Mesothelial cell of epicardium (in vitro differentiated cells): Measurements from ENCODE around the gene KLF13. TPM values are rescaled to one million over a fixed set of nuclear protein-coding genes. Genes with fewer than 3 reads are reported as not detected.

Experiments used
- DNase-seq, 2 experiments: peaks; one replicate each; pipeline ENCODE4 v3.0.0; 2021; ENCODE audit warnings: low spot score in 2 of 2; ENCODE audit not compliant: unreplicated experiment in 2 of 2
- H3K27ac Mint-ChIP-seq: 2 replicates; pipeline ENCODE4 v1.8.0; 2021; ENCODE audit warnings: mixed read lengths
- H3K27me3 Mint-ChIP-seq: 2 replicates; pipeline ENCODE4 v1.8.0; 2021; ENCODE audit warnings: low read depth, mixed read lengths
- H3K36me3 Mint-ChIP-seq: 2 replicates; pipeline ENCODE4 v1.8.0; 2021; ENCODE audit warnings: mixed read lengths
- H3K4me1 Mint-ChIP-seq: 2 replicates; pipeline ENCODE4 v1.8.0; 2021; ENCODE audit warnings: mixed read lengths
- H3K4me3 Mint-ChIP-seq: 2 replicates; pipeline ENCODE4 v1.8.0; 2021; ENCODE audit warnings: mild to moderate bottlenecking, moderate library complexity, mixed read lengths
- H3K9me3 Mint-ChIP-seq: 2 replicates; pipeline ENCODE4 v1.8.0; 2021; ENCODE audit warnings: mixed read lengths
- total RNA-seq: library from RNA; stranded (reverse); gene quantifications from 3 replicates; pipeline ENCODE4 v1.2.1, GENCODE V29; 2021
- TF ChIP-seq, protein P1 (sequence below): fragments of 200-600 bp; sonication (generic); IDR thresholded peaks from one replicate; pipeline ENCODE4 v1.5.0; 2021; ENCODE audit warnings: antibody characterized with exemption; ENCODE audit not compliant: unreplicated experiment

Gene KLF13
- total RNA-seq, 1 donor from 2014 or later = 28.1 TPM

DNA sequence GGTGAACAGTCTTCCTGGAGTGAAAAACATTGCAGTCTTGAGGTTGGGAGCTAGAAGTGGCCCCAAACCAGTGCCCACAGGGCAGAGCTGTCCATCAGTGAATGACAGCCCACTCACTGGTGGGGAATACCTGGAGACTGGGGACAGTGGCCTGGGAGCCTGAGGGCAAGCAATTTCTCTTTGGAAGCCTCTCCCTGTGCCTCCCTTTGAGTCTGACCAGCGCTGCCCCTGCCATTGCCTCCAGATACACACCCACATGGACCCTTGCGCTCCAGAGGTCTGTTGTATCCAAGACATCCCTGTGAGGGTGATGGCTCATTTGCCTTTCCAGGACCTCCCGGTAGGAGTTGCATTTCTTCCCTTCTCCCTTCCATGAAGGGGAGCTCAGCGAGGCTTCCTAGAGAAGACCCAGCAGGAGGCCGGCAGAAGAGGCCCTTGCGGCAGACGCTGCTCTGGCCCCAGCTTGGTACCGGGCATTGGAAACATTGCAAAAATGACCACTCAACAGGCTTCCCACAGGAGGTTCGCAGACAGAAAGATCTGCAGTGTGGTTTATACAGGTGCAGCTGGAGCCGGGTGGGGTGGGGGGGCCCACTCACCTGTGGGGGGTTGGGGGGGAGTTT, 38.5 kb downstream of the KLF13 start:
- H3K27me3 Mint-ChIP-seq = no peaks in the 10 kb centered on the region
- TF ChIP-seq, protein P1, sequence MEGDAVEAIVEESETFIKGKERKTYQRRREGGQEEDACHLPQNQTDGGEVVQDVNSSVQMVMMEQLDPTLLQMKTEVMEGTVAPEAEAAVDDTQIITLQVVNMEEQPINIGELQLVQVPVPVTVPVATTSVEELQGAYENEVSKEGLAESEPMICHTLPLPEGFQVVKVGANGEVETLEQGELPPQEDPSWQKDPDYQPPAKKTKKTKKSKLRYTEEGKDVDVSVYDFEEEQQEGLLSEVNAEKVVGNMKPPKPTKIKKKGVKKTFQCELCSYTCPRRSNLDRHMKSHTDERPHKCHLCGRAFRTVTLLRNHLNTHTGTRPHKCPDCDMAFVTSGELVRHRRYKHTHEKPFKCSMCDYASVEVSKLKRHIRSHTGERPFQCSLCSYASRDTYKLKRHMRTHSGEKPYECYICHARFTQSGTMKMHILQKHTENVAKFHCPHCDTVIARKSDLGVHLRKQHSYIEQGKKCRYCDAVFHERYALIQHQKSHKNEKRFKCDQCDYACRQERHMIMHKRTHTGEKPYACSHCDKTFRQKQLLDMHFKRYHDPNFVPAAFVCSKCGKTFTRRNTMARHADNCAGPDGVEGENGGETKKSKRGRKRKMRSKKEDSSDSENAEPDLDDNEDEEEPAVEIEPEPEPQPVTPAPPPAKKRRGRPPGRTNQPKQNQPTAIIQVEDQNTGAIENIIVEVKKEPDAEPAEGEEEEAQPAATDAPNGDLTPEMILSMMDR = no peak
- peaks cover 9% of the 10 kb centered on the region for H3K36me3 Mint-ChIP-seq
- no peak overlapping the region for H3K27ac Mint-ChIP-seq
- peaks cover 36% of the 10 kb centered on the region for H3K4me1 Mint-ChIP-seq
- peaks cover 10% of the 10 kb centered on the region for H3K9me3 Mint-ChIP-seq
- no peak for DNase-seq
- no peak overlapping the region for H3K4me3 Mint-ChIP-seq

DNA sequence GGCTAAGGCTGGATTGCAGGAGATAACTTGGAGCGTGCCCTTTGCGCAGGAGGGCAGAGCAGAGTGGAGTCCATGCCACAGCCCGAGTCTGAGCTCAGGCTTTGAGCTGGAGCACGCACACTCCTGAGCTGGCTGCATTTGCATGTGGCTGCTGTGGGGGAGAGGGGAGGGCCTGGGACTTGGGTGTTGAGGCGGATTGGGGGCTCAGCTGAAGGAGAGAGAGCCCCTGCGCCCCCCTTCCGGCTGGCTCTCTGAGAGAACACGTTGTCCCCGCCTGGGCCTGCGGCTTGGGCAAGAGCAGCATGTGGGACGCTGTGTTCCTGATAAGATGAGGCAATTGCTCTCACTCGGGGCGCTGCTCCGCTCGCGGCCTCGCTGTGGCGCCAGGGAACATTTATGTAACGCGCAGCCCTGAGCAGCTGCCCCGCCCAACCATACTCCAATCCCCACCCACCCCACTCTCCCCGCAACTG, 39.1 kb downstream of the KLF13 start:
- Mint-ChIP-seq H3K27ac (peak overlapping the region; percentile 69), H3K27me3 (no peaks in the 10 kb centered on the region), H3K9me3 (peaks cover 10% of the 10 kb centered on the region), H3K4me3 (peak overlapping the region; percentile 46), H3K36me3 (peaks cover 10% of the 10 kb centered on the region), H3K4me1 (peaks cover 36% of the 10 kb centered on the region)
- TF ChIP-seq, protein P1 = no peak
- peak; percentile 41 to 67 for DNase-seq

DNA sequence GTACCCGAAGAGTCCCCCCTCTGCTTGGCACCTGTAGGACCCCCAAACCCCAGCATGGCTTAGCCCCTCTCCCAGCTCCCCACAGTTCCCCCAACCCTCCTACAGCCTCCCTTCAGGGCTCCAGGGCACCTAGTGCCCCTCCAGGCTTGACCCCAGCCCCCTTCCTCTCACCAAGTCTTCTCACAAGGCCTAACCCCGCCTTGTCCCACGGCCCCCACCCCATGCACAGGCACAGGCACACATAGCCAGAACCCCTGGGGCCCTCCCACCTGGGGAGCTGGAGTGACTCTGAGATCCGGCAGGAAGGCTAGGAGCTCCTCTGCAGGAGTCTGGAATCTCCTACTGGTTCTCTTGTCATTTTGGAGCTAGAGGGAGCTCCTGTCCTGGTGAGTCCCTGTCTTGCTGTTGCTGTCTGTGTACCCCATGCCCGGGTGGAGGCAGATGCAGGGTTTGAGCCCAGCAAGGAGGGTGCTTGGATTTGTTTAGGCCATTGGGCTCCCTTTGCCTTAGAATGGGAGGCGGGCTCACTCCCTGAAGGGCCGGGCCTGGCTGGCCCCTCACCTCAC, 39.6 kb downstream of the KLF13 start:
- no peak for DNase-seq
- Mint-ChIP-seq H3K4me3 (peak overlapping the region; percentile 46), H3K36me3 (peaks cover 12% of the 10 kb centered on the region), H3K27ac (no peak overlapping the region), H3K27me3 (no peaks in the 10 kb centered on the region), H3K9me3 (peaks cover 10% of the 10 kb centered on the region), H3K4me1 (peaks cover 34% of the 10 kb centered on the region)
- TF ChIP-seq, protein P1 = no peak

DNA sequence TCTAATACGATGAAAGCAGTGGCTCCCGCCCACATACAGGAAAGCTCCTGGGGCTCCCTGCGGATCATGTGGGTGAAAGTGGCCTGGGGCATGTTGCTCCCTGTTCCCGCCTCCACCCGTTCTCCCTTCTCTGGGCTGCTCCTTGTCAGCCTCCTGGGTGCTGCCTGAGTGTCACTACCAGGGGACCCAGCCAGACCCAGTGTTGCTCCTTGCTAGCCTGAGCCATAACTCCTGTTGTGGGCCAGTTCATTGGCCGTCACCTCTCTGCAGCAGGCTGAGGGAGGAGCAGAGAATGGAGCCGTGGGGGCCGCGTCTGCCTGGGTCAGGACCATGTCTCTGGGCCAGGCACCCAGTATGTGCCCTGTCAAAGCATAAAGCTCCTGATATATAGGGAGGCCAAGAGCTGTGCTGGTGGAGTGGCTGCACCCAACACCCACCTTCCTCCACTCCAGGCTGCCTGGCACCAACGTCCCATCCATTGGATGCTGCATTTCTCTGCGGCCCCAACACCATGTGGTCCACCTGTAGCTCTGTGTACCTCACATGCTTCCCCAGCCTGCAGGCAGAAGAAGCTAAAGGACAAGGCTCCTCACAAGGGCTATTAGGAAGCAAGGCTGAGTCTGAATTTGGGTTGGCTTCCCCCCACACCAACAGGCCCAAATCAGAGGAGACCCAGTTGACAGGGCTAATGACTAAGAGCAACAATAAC, 40.5 kb downstream of the KLF13 start:
- DNase-seq = no peak
- peaks cover 12% of the 10 kb centered on the region for H3K36me3 Mint-ChIP-seq
- TF ChIP-seq, protein P1 = no peak
- peaks cover 10% of the 10 kb centered on the region for H3K9me3 Mint-ChIP-seq
- H3K4me3 Mint-ChIP-seq = no peak overlapping the region
- H3K27me3 Mint-ChIP-seq = no peaks in the 10 kb centered on the region
- H3K27ac Mint-ChIP-seq = no peak overlapping the region
- H3K4me1 Mint-ChIP-seq = peaks cover 27% of the 10 kb centered on the region

DNA sequence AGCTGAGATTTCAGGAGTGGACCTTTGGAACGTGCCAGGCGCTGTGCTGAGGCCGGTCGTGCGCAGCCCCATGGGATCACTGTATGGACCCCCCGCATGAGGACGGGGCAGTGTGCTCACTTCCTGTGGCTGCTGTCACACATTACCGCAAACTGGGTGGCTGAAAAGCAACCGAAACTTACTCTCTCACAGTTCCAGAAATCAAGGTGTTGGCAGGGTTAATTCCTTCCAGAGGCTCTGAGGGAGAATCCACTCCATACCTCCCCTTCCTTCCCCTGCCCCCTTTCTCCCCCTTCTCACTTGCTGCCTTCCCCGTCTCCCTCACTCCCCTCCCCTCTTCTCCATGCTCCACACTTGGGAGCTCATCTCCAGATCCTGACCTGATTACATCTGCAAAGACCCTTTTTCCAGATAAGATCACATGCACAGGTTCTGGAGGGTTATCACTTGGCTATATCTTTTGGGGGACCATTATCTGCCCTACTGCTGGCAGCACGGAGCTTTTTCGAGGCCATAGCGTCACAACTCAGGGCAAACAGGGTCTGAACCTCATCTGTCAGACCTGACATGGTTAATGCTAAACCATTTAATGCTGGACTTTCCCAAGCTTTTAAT, 41.2 kb downstream of the KLF13 start:
- Mint-ChIP-seq H3K4me3 (no peak overlapping the region), H3K27me3 (no peaks in the 10 kb centered on the region), H3K4me1 (peaks cover 27% of the 10 kb centered on the region), H3K27ac (no peak overlapping the region), H3K9me3 (peaks cover 10% of the 10 kb centered on the region), H3K36me3 (peaks cover 16% of the 10 kb centered on the region)
- TF ChIP-seq, protein P1 = no peak
- DNase-seq = no peak
